DOHH2 (cell line): ENCODE measurements around the gene ZNF354C.
A peak's percentile ranks its signal among the peaks of the same experiment; 100 is the strongest.

ENCODE experiments used
- H3F3A ChIP-seq: fragments of 200-600 bp; sonication (generic), shearing (Covaris generic); 2 replicates; pipeline ENCODE4 v1.6.0; 2016; ENCODE audit warnings: antibody characterized with exemption, mild to moderate bottlenecking; ENCODE audit not compliant: control insufficient read depth, insufficient read depth
- H3K27ac ChIP-seq: fragments of 200-600 bp; sonication (generic); 2 replicates; pipeline ENCODE4 v1.5.1; 2014; ENCODE audit warnings: low read depth, mild to moderate bottlenecking, low read length, moderate library complexity
- H3K27me3 ChIP-seq: fragments of 200-600 bp; sonication (generic); 2 replicates; pipeline ENCODE4 v1.6.1; 2014; ENCODE audit warnings: mild to moderate bottlenecking, low read length, mixed read lengths; ENCODE audit not compliant: control insufficient read depth
- H3K36me3 ChIP-seq: fragments of 200-600 bp; sonication (generic); 2 replicates; pipeline ENCODE4 v1.6.1; 2014; ENCODE audit warnings: mild to moderate bottlenecking, low read length, moderate library complexity, mixed read lengths; ENCODE audit not compliant: control insufficient read depth
- H3K4me1 ChIP-seq: fragments of 200-600 bp; sonication (generic); 2 replicates; pipeline ENCODE4 v1.6.1; 2014; ENCODE audit warnings: mild to moderate bottlenecking, low read length, mixed read lengths; ENCODE audit not compliant: control insufficient read depth
- H3K4me2 ChIP-seq: fragments of 200-600 bp; sonication (generic); 2 replicates; pipeline ENCODE4 v1.6.0; 2014; ENCODE audit warnings: mild to moderate bottlenecking, low read length, moderate library complexity
- H3K4me3 ChIP-seq: fragments of 200-600 bp; sonication (generic); 2 replicates; pipeline ENCODE4 v1.5.1; 2014; ENCODE audit warnings: mild to moderate bottlenecking, low read length, mixed read lengths
- H3K79me2 ChIP-seq: fragments of 200-600 bp; sonication (generic); 2 replicates; pipeline ENCODE4 v1.6.1; 2014; ENCODE audit warnings: mild to moderate bottlenecking, low read length, mixed read lengths; ENCODE audit not compliant: control insufficient read depth
- H3K9me2 ChIP-seq: fragments of 200-600 bp; sonication (generic); replicated peaks from 2 replicates; pipeline ENCODE4 v1.6.1; 2014; ENCODE audit warnings: mild to moderate bottlenecking, low read length, mixed read lengths; ENCODE audit not compliant: control insufficient read depth
- H3K9me3 ChIP-seq: fragments of 200-600 bp; sonication (generic); 2 replicates; pipeline ENCODE4 v1.6.1; 2014; ENCODE audit warnings: antibody characterized with exemption, low read length, mixed read lengths; ENCODE audit not compliant: control insufficient read depth, insufficient read depth
- H4K20me1 ChIP-seq: fragments of 200-600 bp; sonication (generic); 2 replicates; pipeline ENCODE4 v1.6.0; 2014; ENCODE audit warnings: low read depth, mild to moderate bottlenecking, antibody characterized with exemption, low read length, moderate library complexity; ENCODE audit not compliant: control insufficient read depth, insufficient read depth
- CTCF ChIP-seq: fragments of 200-600 bp; sonication (generic); IDR thresholded peaks from one replicate; pipeline ENCODE4 v1.5.1; 2014; ENCODE audit warnings: antibody characterized with exemption, mild to moderate bottlenecking, low read depth, low read length; ENCODE audit not compliant: poor library complexity, severe bottlenecking
- EZH2phosphoT487 ChIP-seq: fragments of 200-600 bp; sonication (generic); IDR thresholded peaks from 2 replicates; pipeline ENCODE4 v1.6.1; 2017; ENCODE audit warnings: borderline replicate concordance, mild to moderate bottlenecking, antibody characterized with exemption, low read length, moderate library complexity, mixed read lengths

The ZNF354C gene

GRCh38 chr5:179060116-179061008, at the start of gene ZNF354C:
ZNF354C (plus strand) TSS chr5:179060373; CDS start chr5:179062069, 1,696 bp downstream.
- peaks cover 13% of the 10 kb centered on the region; the same call in 1 of the 2 replicates for H3K9me3 ChIP-seq
- H3K36me3 ChIP-seq: no peaks in the 10 kb centered on the region
- H4K20me1 ChIP-seq: no peaks in the 10 kb centered on the region
- H3K79me2 ChIP-seq: peaks cover 4% of the 10 kb centered on the region; the same call in 1 of the 2 replicates
- peak within 1 kb of the TSS; percentile 44 for H3K4me2 ChIP-seq
- H3K4me3 ChIP-seq: peak within 1 kb of the TSS; percentile 72
- H3K27me3 ChIP-seq: no peaks in the 10 kb centered on the region
- no peak within 1 kb of the TSS for H3K27ac ChIP-seq
- H3K9me2 ChIP-seq: no peaks in the 10 kb centered on the region
- H3F3A ChIP-seq: no peaks in the 10 kb centered on the region
- no peak for TF ChIP-seq CTCF
- peaks cover 8% of the 10 kb centered on the region; the same call in 1 of the 2 replicates for H3K4me1 ChIP-seq

- Histone ChIP-seq H3K36me3 (no peaks in the 10 kb centered on the region), H3K79me2 (no peaks in the 10 kb centered on the region), H3K27me3 (no peaks in the 10 kb centered on the region), H3K9me3 (no peaks in the 10 kb centered on the region; the same call in 1 of the 2 replicates), H3K27ac (no peak within 1 kb of the TSS), H3K4me2 (peak within 1 kb of the TSS; percentile 49), H4K20me1 (no peaks in the 10 kb centered on the region), H3K4me1 (peaks cover 5% of the 10 kb centered on the region; the same call in 1 of the 2 replicates), H3K4me3 (peak within 1 kb of the TSS; percentile 68), H3F3A (no peaks in the 10 kb centered on the region), H3K9me2 (no peaks in the 10 kb centered on the region)
- TF ChIP-seq EZH2phosphoT487 (no peak), CTCF (no peak)
Observed at GRCh38 chr5:179023528-179024189, 36.5 kb upstream of the ZNF354C start, which contains the start of gene ZNF879. ZNF879 (plus strand) TSS chr5:179023804; CDS start chr5:179025005, 1,201 bp downstream.

GRCh38 chr5:179033004-179033580, 27.1 kb upstream of the ZNF354C start:
- H3K9me3 ChIP-seq: peaks cover 27% of the 10 kb centered on the region
- H3K4me1 ChIP-seq: no peaks in the 10 kb centered on the region
- H3K9me2 ChIP-seq: no peaks in the 10 kb centered on the region
- H3K4me2 ChIP-seq: no peak overlapping the region
- H3K4me3 ChIP-seq: no peak overlapping the region
- H3F3A ChIP-seq: no peaks in the 10 kb centered on the region
- H4K20me1 ChIP-seq: no peaks in the 10 kb centered on the region
- 0 out of 2 replicates have a peak, but pooled peaks cover 4% of the 10 kb centered on the region for H3K36me3 ChIP-seq
- TF ChIP-seq EZH2phosphoT487: no peak
- no peak for TF ChIP-seq CTCF
- H3K27me3 ChIP-seq: no peaks in the 10 kb centered on the region
- no peak overlapping the region for H3K27ac ChIP-seq
- no peaks in the 10 kb centered on the region for H3K79me2 ChIP-seq
